Stimulated activated CD8-positive, alpha-beta memory T cell treated with anti-CD3 and anti-CD28 coated beads, Interleukin-12 subunit alpha, Interleukin-12 subunit beta, amount 100 ng/mL, for 24 hours (primary cell): Measurements from ENCODE around the gene TMEM255B.
"Not testable (repeated sequence)": the region's sequence is repeated elsewhere in the genome, so short reads cannot be mapped to it uniquely, and the experiment has no call there.

Source experiments
- DNase-seq: peaks from one replicate; pipeline ENCODE4 v3.0.0-alpha.2; 2020; ENCODE audit errors: extremely low read depth

Gene TMEM255B

DNA sequence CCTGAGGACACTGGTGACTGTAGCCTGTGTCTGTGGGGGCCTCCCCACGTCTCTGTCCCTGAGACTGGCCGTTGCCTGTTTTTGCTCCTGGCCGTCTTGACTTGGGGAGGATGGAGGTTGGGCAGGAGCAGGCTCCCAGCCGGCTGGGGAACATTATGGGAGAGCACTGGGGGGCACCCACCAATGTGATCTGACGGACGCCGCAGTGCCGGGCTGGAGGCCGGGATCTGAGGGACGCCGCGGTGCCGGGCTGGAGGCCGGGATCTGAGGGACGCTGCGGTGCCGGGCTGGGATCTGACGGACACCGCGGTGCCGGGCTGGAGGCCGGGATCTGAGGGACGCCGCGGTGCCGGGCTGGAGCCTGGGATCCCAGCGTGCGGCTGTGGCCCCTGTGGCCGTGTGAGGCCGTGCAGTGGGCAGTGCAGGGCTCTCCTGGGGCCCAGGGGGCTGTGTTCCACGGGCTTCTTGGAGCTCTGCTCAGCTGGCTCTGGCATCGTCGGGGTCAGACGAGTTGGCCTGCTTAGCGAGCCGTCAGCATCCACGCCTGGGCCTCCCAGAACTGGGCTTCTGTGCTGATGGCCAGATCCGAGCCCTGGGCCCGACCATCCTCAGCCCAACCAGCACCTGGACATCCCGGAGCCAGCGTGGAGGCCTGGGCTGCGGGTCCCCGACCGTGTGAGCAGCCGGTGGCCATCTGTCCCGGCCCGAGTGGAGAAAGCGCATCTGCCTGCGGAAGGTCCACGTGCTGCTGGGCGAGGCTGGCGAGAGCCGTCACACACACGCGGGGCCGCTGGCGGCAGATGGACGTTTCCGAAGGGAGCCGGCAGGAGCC lies 59.0 kb downstream of the TMEM255B start:
- DNase-seq: no peak

DNA sequence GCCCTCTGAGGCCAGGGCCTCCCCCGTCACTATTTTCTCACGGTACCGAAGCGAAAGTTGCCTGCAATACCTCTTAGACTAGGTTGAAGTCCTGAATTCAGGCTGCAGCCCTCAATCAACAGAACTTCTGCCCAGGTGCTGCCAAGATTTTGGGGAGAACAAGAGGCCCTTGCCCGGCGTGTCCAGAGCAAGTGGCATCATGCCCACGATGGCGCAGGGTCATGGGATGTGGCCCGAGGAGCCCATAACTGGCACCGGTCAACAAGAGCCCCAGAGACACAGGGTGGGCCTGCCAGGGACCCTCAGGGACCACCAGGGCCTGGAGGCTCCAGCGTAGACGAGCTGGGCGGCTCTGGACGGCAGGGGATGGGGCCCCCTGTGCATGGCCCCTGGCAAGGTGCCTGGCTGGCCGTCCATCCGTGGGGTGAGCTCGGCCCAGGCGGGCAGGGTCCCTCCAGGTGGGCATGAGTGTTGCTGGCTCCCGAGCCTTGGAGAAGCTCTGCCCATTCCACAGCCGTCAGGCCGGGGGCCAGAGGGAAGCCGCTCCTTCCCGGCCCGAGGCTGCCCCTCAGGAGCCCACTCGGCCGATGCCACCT lies 59.8 kb downstream of the TMEM255B start:
- no peak for DNase-seq

DNA sequence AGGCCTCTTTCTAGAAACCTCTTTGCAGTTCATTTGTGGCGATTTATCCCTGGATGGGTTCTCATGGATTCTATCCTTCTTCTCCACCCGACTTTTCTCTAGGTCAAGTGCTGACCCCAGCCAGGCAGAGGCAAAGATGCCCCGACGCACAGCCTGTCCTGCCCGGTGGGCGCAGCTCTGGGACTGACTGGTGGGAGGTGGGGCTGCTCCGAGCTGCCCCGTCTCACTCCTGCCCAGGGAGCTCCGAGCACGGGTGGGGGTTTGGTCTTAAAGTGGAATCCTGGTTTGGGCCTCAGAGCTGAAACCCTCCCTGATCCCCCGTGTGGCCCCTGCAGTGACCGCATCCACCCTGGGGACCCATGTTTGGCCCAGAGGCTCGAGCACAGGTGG lies 60.3 kb downstream of the TMEM255B start:
- DNase-seq: no peak

DNA sequence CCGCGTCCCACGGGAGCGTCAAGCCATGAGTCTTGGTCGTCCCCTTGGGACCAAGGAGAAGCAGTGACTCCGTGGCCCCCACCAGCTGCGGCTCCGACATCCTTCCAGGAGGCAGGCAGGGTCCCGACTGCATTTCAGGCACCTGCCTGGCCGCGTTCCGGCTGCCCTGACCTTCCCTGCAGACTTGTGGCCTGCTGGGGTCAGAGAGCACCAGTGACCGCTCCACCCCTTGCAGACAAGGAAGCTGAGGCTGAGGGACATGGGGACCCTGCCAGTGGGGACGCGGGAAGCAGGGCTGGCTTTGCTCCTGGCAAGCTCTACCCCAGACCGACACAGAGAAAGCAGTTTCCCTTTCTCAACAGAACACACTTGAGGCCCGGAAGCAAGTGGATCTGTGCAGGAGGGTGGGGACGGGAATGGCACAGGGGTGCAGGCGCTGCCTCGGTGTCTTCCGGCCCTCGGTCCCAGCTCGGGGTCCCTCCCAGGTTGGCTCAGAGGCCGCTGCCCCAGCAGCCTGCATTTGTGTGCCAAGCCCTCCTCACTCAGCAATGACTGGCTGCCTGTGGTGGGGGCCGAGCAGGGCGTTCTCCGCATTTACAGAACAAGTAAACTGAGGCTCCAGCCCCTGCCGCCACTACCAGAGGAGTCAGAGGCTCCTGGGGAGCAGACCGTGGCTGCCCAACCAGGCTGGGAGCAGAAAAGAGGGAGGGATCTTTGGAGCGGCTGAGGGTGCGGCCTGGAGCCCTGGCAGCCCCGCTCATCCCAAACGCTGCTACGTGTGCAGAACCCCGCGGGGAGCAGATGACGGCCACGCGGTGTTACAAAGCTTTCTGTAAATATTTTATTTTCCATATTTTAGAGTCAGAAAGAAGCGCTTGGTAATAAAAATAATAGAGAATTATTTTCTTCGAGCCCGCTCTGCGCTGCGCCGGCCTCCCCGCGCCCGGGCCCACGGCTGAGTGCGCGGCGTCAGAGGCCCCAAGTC lies 61.0 kb downstream of the TMEM255B start:
- DNase-seq: no peak

DNA sequence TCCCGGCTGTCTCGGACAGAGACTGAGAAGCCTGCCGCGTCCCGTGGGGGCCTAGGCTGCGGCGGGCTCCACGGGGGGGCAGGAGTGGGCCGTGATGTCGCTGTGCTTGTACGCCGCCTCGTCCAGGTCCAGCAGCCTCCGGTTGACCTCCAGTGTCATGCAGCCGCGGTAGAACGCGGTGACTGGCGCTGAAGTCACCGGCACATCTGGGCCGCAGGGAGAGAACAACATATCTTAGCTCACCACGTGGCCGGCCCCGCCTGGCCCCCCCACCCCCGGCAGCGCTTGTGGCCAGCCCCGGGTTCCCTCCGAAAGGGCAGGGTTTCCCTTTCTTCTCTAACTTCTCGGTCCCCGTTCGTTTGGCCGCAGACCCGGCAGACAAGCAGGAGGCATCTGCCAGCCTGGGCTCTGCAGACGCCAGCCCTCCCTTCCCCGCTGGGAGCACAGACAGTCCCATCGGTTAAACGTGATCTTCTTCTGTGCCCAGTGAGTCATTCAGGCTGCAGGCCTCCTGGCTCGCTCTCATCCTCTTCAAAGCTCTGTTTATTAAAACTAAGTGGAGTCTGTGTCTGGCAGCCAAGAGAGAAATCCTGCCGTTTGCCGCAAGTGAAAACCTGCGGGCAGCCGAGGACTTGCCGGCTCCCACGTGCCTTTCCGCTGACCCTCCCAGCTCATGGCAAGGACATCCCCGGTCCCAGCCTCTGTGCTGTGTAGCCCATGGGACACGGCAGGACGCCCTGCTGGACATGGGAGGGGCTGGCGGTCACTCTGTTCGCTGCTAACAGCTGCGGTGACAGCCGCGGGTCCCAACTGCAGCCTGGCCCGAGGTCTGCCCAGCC lies 62.0 kb downstream of the TMEM255B start:
- no peak for DNase-seq

DNA sequence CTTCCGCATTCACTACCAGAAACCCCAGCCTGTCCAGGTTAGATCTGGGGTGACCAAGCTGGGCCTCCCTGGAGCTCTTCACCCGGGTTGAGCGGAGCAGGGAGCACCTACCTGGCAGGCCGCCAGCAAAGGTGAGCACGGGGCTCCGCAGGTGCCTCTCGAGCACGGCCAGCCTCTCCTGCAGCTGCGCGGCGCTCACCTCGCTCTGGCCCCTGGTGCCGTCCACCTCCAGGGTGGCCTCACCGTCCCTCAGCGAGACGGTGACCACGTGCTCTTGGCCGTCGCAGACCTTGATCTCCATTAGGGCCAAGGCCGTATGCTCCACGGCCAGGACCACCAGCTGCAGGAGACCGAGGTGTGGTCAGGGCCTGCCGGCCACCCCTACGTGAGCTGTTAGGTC lies 62.8 kb downstream of the TMEM255B start:
- DNase-seq: no peak

DNA sequence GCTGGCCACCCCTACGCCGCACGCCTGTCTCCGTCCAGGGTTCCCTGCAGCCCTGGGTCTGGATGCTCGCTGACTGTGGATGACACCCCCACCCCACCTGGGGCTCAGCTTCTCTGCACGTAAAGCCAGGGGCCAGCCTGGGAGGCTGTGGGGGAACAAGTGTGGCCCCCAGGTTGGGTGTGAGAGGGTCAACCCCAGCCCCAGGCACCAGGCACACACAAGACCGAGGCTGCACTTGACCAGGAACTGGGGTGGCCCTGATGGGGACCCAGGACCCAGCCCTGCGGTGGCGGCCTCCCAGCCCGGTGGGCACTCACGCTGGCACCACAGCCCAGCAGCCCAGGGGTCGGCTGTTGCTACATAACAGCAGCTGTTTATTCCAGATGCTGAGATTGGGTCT lies 63.2 kb downstream of the TMEM255B start:
- no peak for DNase-seq

DNA sequence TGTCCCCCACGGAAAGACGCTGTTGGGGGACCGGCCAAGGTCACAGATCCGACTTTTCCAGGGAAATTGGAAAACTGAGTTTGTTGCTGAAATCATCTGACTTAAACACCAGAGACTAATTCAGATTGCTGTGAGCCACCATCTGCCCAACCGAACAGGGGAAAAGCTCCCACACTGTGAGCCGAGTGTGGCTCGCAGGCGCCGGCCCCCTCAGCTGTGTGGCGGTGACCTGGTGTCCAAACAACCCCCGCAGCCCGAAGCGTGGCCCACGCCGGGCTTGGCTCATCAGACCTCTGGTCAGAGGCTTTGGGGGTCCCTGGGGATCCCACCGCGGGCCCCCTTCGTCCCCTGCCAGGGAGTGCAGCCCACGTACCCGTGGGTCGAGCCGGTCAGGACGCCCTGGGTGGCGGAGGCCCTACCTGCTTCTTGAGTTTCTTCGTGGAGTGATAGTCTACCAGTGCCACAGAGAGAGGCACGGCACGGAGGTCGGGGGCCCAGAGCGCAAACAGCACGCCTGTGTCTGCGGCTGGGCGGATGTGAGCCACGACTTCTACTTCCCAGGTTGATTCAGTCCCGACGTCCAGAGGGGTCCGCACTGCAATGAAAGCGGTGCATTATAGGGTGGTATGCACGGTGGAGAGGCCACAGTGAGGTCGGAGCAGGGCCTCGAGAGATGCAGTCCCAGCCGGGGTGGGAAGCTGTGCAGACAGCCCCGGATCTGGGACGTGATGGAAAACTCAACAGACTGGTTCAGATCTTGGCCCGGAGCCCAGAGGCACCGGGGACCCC lies 64.1 kb downstream of the TMEM255B start:
- no peak for DNase-seq

DNA sequence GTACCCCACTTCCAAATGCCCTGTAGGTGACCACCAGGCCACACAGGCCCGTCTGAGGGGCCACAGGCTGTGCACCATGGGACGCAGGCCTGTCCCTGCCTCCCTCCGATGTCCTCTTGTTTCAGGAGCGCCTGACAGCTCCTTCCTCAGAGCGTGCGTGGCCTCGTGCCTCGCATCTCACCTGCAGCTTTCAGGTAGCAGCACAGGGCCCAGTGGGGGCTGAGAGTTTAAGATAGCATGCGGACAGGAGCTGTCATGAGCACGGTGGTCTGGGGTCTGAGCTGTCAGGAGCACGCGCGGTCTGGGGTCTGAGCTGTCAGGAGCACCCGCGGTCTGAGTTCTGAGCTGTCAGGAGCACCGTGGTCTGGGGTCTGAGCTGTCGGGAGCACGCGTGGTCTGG lies 64.7 kb downstream of the TMEM255B start:
- no peak for DNase-seq

DNA sequence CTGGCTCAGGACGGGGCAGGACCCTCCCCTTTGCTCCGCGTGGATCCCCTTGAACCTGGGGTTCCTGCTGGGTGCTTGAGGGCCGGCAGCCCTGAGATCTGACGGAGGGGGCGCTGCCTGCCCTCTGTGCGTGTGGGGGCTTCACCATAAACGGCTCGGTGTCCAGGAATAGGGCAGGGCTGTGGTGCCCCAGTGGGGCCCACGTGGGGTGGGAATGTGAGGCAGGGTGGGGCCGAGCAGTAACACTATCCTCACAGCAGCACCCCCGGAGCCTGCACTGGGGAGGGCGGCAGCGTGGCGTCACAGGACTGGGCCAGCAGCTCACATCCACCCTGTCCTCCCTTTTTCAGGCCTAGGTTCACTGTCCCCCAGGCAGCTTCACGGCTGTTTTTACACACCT lies 66.8 kb downstream of the TMEM255B start:
- no peak for DNase-seq

DNA sequence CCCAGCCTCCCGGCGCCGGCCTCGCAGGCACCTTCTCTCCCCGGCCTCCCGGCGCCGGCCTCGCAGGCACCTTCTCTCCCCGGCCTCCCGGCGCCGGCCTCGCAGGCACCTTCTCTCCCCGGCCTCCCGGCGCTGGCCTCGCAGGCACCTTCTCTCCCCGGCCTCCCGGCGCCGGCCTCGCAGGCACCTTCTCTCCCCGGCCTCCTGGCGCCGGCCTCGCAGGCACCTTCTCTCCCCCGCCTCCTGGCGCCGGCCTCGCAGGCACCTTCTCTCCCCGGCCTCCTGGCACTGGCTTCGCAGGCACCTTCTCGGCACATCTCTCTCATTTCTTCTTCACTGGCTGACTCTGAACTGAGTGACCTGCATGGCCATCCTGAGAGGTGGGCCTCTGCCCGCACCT lies 67.4 kb downstream of the TMEM255B start:
- not testable (repeated sequence) for DNase-seq

DNA sequence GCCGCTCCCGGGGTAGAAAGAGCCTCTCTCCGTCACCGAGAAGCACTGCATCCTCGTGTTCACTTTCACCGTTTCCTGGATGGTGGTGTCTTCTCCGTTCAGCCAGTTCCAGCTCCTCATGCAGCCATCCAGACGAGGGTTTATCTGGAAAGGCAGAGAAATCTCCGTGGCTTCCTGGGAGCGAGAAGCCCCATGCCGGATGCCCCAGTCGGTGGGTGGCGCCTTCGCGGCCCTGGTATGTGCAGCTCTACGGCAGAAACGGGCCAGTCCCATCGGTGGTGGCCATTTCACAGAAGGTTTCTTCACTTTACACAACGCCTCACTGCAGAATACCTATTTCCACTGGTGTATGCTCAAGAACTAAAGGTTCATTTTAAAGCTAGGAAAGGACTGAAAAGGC lies 68.0 kb downstream of the TMEM255B start:
- DNase-seq: no peak

DNA sequence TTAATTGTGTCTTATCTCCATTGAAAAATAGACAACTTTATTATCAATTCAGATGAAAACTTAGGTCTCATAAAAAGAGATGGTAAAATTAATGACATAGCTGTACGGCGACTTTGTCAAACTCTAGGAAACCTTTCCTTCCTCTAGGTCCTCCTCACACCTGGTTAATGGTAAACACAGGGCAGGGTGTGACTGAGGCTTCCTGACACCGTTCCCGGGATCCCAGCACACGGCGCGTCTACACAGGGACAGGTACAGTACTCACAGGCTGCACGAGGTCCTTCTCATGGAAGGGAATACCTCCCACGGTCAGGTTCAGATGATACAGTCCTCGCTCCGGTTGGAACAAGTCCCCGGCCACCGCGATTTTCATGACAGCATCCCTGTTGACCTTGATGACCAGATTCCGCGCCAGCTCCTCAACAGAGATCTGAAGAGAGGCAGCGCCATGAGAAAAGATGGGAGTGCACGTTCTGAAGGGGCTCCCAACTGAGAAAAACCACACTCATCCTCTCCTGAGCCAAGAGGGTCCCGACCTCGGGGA lies 69.3 kb downstream of the TMEM255B start:
- no peak for DNase-seq

DNA sequence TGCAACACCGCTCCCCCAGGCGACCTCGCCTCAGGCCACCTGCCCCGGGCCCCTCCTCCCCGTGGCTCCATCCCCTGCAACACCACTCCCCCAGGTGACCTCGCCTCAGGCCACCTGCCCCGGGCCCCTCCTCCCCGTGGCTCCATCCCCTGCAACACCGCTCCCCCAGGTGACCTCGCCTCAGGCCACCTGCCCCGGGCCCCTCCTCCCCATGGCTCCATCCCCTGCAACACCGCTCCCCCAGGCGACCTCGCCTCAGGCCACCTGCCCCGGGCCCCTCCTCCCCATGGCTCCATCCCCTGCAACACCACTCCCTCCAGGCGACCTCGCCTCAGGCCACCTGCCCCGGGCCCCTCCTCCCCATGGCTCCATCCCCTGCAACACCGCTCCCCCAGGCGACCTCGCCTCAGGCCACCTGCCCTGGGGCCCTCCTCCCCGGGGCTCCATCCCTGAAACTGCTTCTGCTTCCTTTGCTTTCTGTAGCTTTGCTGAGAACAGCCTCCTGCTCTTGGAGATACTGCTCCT lies 71.5 kb downstream of the TMEM255B start:
- not testable (repeated sequence) for DNase-seq

DNA sequence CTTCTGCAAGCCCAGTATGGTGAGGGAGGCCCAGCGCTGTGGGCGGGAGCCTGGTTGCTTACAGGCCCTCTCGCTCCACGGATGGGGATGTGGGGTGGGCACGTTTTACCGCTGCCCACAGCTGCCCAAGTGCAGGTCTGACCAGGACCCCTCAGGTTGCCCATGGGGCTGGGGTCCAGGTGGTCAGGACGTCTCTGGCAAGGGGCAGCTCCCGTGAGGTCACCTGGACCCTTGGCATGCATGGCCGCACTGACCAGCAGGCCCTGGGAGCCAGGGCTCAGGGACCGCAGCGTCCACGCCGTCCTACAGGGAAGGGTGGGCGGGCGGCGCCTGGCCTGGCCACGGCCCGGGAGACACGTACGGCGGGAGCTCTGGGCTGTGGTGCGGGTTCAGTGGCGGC lies 72.0 kb downstream of the TMEM255B start:
- no peak for DNase-seq

DNA sequence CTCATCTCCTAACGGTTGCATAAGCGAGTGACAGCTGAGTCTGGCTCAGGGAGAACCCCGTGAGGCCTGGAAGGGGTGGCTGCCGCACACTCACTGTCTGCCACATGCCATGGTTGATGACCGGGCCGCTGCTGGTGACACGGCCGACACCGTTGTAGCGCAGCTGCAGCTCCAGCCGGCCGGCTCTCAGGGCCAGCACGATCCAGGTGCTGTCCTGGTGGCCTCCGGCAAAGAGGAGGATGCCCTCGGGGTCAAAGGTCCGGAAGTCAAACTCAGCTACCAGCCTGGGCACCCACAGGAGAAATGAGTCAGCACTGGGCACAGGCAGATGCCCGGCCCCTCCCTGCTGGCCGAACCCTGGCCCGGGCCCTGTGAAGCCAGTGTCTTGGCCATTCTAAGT lies 73.2 kb downstream of the TMEM255B start:
- DNase-seq: no peak

DNA sequence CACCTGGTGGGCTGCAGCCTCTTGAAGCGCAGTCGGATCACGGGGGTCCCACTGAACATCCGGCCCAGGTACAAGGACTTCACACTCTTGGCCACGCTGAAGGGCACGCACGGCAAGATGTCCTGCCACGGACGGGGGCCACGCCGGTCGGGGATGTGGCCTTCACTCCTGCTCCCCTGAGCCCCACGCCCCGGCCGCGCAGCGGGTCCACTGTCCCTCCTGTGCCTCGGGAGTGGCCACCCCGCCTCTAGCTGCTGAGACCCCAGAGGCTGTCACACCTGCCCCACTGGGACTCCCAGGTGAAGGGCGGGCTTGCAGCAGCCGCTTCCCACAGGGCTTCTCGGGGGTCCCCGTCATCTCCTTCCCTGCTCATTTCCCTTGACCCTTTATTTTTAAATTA lies 73.6 kb downstream of the TMEM255B start:
- no peak for DNase-seq

DNA sequence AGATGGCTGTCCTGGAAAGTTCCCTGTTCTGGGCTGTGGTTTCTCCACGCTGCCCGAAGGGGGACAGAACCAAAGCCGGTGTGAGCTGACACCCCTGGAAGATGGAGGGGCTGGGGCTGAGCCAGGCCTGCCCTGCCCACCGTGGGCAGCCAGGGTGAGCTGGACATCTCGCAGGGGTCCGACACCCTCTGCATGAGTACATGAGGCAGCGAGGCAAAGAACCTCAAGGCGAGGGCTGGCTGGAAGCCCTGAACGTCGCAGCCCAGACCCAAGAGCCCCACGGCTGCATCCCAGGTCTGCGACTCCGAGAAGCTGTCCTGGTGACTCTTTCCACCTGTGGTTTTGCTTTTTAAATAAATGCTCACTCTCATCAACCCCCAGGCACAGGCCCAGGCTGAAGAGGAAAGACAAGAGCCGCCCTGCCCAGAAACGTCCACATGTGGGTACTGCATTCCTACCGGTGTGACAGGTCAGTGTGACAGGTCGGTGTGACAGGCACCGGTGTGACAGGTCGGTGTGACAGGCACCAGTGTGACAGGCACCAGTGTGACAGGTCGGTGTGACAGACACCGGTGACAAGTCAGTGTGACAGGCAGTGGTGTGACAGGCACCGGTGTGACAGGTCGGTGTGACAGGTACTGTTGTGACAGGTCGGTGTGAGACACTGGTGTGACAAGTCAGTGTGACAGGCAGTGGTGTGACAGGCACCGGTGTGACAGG lies 74.2 kb downstream of the TMEM255B start:
- no peak for DNase-seq

DNA sequence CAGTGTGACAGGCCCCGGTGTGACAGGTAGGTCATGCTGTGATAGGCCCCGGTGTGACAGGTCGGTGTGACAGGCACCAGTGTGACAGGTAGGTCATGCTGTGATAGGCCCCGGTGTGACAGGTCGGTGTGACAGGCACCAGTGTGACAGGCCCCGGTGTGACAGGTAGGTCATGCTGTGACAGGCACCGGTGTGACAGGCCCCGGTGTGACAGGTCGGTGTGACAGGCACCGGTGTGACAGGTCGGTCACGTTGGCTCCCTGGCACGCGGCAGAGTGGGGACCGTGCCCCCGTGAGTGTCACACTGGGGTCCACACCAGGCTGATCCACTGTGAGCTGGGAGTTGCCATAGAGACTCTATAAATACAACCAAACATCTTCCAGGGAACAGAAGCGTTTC lies 75.0 kb downstream of the TMEM255B start:
- not testable (repeated sequence) for DNase-seq
